Loucy (cell line): ENCODE results near the gene RAMACL.

ENCODE experiments used
- EZH2phosphoT487 ChIP-seq: fragments of 200-600 bp; IDR thresholded peaks from 2 replicates; pipeline ENCODE4 v1.6.1; 2018; ENCODE audit warnings: antibody characterized with exemption, mild to moderate bottlenecking, moderate library complexity, borderline replicate concordance
- TF ChIP-seq, protein P1 (sequence below): fragments of 200-600 bp; sonication (generic); conservative IDR thresholded peaks from 2 replicates; pipeline ENCODE4 v1.5.1; 2014; ENCODE audit warnings: mild to moderate bottlenecking, antibody characterized with exemption, low read length

DNA sequence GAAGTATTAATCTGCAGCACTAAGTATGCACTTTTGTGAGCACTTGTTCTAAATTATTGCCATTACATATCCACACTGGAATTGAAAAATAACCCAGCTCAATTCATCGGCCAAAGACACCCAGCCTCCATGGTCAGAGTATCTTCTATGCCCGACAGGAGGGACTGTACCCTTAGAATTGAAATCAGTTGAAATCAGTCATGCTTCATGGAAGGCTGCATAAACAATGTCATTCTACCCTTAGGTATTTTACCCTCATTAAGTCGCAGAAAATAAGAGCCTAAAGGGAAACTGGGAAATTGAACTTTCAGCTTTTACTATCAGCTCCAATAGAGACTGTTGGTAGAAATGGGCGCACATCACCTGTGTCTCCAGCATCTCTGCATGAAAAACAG, 2.9 kb upstream of the RAMACL start:
- TF ChIP-seq, protein P1, sequence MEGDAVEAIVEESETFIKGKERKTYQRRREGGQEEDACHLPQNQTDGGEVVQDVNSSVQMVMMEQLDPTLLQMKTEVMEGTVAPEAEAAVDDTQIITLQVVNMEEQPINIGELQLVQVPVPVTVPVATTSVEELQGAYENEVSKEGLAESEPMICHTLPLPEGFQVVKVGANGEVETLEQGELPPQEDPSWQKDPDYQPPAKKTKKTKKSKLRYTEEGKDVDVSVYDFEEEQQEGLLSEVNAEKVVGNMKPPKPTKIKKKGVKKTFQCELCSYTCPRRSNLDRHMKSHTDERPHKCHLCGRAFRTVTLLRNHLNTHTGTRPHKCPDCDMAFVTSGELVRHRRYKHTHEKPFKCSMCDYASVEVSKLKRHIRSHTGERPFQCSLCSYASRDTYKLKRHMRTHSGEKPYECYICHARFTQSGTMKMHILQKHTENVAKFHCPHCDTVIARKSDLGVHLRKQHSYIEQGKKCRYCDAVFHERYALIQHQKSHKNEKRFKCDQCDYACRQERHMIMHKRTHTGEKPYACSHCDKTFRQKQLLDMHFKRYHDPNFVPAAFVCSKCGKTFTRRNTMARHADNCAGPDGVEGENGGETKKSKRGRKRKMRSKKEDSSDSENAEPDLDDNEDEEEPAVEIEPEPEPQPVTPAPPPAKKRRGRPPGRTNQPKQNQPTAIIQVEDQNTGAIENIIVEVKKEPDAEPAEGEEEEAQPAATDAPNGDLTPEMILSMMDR: no peak
- no peak for TF ChIP-seq EZH2phosphoT487
